ENCODE data around the gene KRT10.
A peak's percentile ranks its signal among the peaks of the same experiment; 100 is the strongest.
"Not testable (repeated sequence)": the region's sequence is repeated elsewhere in the genome, so short reads cannot be mapped to it uniquely, and the experiment has no call there.

The KRT10 gene

DNA sequence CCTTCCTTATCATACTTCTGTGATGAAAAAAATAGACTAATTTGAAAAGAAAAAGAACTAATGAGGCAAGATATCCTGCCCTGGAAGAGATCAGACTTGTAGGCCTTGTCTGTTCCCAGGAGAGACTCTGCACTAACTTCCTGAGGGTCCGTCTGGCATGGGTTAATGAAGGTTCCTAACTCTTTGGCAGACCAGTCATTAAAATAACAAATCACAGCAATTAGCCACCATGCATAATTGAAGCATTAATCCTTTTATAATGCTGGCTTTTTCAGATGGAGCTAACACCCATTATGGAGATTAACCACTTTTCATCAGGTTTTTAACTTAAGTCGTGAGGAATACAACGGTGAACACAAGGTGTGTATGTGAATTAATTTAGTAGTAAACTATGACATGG, 10.4 kb upstream of the KRT10 start:
- DNase-seq (ENCODE audit: low spot score): no peak

DNA sequence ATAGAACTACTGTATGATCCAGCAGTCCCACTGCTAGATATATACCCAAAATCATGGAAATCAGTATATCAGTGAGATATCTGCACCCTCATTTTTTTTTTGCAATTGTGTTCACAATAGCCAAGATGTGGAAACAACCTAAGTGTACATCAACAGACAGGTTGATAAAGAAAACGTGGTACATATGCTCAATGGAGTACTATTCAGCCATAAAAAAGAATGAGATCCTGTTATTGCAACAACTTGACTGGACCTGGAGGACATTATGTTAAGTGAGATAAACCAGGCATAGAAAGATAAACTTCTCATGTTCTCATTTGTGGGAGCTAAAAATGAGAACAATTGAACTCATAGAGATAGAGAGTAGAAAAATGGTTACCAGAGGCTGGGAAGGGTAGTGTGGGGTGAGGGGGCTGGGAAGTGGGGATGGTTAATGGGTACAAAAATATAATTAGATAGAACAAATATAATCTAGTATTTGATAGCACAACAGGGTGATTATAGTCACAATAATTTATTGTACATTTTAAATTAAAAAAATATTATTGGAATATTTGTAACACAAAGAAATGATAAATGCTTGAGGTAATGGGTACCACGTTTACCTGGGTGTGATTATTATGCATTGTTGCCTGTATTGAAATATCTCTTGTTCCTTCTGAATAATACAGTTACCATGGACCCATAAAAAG, 7.8 kb upstream of the KRT10 start:
- DNase-seq (ENCODE audit: low spot score): no peak

DNA sequence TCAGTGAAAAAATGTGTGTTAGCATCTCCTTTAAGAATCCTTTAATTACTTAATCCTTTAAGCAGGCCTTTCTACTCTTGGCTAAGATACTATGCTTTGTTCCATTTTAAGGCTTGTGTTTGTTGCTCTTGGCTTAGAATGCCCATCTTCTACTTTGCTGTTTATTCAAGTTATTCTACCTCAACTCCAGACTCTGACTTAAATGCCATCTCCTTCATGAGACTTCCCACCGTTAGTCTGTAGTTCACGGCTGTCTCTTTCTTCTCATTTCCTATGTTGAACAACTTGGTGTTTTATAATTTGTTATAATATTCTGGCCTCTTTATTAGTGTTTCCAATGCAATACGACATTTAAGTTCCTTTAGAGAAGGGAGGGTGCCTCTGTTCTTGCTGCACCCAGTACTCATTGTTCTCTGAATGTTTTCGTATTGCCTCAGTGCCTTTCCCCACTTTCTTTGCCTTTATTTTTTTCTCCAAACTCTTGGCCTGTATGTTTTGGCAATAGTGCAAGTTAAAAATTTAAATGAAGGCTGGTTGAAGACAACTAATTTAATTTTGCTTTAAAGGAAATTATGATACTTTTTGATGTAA, 6.1 kb upstream of the KRT10 start:
- no peak for DNase-seq (ENCODE audit: low spot score)

DNA sequence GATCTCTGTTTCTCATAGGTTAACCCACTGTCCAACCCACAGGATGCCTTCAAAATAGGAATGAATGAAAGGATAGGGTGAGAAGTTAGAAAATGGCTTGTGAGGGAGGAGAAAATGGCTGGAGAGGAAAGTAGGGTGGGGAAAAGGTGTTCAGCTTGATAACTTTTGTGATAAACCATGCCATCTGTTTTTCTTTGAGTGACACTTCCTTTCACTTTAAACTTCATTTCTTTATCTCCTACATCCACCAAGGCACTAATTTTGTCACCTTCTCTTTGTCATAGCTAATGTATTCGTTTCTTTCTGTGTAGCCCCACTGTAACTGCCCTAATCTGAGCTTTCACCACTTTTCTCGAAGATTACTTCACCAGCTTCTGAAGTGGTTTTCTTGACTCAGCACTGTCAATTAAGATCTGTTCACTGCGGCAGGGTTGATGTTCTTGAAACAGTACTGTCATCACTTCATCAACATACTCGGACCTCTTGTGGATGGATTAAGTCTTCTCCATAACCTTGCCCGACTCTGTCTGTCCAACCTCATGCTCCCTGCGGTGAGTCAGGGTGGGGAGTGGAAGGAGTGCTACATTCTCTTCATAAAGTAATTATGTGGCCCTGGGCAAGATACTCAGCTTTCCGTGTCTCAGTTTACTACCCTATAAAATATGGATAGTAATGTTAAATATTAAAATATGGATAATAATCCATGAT, 5.5 kb upstream of the KRT10 start:
- no peak for DNase-seq (ENCODE audit: low spot score)

DNA sequence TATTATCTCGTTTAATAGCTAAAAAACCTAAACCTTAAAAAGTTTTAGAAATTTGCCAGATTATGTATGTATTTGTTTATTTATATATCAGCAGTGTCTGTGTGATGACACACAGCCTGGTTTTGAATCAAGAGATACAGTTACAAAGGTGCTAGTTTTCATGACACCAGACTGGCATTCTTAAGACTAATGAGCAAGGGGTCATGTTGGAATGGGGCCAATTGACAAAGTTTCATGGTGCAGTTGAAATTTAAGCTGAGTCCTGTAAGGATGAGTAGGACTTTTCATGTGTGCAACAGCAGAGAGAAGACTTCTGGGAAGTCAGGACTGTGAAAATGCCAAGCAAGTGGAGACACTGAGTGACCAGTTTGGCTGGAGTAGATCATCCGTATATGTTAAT, 3.2 kb upstream of the KRT10 start:
- no peak for DNase-seq (ENCODE audit: low spot score)

DNA sequence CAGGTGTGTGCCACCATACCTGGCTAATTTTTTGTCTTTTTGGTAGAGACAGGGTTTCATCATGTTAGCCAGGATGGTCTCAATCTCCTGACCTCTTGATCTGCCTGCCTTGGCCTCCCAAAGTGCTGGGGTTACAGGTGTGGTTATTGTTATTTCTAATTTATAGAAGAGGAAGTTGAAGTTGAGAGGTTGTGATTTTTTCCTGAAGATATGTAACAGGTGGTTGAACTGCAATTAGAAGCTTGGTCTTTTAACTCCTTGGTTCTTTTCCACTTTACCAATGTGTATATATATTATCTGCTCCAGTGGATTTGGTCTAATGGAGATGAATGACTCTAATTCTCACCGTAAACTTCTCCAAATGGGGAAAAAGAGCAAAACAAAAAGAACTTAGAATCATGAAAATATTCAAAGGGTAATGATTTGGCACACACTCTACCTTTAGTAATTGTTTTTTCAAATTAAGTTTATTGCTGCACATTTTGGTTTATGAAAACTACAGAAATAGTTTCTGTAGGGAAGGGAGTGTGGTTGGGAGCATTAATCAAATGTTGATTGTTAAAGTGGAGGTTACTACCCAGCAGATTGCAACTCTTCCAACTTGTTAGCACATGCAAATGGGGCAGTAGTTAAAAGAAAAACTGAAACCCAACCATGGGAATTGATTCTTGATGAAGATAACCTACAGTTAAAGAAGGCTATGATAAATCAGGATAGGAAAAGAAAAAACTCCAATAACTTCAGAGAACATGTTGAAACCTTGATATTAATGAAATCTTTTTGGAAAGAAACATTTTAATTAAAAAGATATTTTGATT, 1.8 kb upstream of the KRT10 start:
- no peak for DNase-seq (ENCODE audit: low spot score)

DNA sequence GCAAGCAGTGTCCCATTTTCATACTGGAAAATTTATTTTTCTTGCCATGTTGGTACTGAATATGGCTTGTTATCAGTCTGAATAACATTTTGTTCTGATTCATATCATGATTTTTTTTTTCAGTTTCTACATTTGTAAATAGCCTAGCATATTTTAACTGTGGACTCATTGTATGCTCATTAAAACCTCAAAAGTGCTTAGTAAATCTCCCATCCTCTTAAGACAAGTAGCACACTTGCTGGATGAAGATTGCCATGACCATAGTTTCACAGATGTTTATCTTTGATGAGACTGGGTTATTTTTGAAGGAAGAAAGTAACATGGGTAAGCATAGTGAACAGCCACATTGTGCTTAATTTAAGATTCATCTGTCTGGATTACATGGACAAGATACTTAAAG, 878 bp downstream of the KRT10 start:
- DNase-seq (ENCODE audit: low spot score): no peak

DNA sequence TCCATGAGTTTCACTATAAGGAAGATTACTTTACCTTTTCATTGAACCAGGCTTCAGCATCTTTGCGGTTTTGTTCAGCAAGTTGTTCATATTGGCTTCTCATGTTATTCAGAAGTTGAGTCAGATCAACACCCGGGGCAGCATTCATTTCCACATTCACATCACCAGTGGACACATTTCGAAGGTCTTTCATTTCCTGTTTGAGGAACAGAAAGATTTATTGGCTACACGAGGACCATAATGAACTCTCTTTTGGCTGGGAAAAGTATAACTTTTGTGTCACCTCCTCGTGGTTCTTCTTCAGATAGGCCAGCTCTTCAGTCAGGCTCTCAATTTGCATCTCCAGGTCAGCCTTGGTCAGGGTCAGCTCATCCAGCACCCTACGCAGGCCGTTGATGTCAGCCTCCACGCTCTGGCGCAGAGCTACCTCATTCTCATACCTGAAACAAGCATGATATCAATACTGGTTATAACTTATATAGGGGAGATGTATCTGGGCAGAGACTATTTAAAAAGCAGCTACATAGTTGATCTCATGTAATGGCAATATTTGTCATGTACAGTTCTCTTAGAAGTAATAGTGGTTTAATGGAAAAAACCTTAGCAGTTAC, 2.1 kb downstream of the KRT10 start:
- DNase-seq (ENCODE audit: low spot score): no peak

DNA sequence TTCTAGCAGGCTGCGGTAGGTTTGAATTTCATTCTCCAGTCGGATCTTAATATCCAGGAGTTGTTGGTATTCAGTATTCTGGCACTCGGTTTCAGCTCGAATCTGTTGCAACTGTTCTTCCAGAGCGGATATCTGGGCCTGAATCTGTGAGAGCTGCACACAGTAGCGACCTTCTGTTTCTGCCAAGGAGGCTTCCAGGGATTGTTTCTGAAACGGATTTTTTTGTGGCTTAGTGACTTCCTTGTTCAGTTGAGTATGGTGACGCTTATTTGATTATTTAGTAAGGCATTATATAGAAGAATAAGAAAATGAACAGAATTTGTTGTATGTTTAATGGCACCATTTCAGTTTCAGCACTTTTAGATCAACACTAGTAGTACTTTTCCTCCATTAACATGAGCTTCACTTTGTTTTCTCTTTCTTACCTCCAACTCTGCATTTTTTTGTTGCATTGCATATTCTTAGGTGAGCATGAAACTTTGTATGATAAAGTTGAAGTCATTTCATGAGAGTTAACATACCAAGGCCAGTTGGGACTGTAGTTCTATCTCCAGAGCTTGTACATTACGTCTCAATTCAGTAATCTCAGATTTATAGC, 2.8 kb downstream of the KRT10 start:
- DNase-seq (ENCODE audit: low spot score): no peak

DNA sequence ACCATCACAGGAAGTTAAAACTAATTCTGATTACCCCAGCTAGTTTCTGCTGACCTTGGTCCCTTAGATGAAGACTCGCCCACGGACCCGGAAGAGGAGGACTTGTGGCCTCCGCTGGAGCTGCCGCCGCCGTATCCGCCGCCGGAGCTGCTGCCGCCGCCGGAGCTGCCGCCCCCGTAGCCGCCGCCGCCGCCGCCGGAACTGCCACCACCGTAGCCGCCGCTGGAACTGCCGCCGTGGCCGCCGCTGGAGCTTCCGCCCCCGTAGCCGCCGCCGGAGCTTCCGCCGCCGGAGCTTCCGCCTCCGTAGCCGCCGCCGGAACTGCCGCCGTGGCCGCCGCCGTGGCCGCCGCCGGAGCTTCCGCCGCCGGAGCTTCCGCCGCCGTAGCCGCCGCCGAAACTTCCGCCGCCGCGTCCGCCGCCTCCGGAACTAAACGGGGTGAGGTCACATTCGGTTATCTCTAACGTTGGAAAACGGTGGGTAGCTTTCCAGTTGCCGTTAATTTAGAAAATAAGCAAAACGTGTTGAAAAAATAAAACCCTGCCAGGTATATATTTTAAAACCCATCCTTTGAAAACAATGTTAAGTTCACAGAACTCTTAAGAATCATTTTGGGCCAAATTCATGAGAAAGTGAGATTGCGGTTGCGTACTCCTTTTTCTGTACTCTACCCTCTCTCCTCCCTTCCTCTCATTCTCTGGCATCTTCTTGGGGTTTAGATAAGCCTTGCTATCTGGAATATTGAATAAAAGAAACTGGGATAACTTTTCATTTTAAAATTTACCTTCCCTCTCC, 3.5 kb downstream of the KRT10 start:
- peak; percentile 94 for DNase-seq (ENCODE audit: low spot score)

DNA sequence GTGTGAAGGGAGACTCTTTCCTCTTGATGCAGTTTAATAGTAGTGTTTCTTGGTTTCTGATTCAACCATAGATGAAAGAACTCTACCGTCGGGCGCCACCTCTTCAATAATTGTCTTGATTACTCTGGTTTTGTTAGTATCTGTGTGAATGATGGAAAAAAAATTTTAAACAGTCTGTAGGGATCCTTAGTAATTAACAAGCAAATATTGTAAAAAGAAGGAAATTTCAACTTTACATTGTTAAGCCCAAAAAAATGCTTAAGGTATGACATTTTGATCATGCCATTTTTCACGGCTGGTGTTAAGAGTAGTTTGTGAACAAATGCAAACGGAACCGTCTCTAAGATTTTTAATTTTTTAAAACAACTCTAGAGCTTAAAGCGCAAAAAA, 4.1 kb downstream of the KRT10 start:
- DNase-seq (ENCODE audit: low spot score): no peak

DNA sequence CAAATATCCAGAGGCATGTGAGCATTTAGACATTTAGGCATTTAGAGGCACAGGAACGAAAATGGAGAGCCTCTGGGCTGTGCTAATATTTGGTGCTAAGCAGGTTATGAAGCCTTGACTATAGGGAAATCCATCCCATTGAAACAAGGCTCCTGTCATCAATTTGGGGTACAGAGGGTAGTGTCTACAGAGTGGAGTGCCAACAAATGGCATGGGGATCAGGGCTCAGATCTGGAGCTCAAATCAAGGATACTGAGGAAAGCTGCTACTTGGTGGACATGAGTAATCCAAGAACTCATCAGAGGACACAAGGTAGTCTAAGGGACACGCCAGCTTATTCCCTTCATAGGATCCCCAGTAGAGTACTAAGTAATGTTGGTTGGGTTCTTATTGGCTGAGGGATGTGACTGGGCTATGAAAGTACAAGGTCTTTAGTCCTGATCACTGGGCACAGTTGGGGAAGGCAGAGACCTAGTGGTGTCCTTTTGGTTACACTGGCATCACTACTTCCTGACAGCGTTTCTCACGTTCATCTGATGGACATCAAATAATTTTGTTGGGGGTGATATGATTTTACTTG, 5.2 kb downstream of the KRT10 start:
- DNase-seq (ENCODE audit: low spot score): no peak

DNA sequence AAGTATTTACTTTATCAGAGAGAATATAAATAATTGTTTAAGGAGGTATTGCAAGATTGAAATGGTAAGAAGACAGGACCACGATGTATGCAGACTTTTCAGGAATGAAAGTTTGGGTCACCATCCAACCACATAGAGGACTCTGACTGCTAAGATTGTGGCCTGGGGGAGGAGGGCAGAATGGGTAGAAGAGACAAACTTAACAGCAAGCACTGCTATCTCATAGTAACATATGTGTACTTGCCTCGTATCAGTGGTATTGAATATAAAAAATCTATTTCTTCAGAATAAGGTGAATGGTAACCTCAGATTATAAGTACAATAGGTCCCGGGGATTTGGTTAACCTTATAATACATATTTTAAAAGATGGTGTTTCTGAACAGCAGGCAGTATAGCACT, 5.8 kb downstream of the KRT10 start:
- no peak for DNase-seq (ENCODE audit: low spot score)

DNA sequence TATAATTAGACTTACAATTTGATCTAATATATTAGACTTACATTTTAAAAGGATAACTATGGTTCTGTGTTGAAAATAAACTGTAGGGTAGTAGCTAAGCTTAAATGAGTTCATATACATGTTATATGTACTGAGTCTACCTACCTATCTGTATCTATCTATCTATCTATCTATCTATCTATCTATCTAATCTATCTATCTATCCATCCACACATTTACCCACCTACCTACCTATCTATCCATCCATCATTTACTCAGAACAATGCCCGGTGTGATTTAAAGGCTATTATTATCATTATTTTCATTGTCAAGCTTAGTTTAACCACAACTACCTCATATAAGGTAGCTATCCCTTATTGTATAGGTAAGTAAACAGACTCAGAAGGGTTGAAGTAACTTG, 7.0 kb downstream of the KRT10 start:
- no peak for DNase-seq (ENCODE audit: low spot score)

DNA sequence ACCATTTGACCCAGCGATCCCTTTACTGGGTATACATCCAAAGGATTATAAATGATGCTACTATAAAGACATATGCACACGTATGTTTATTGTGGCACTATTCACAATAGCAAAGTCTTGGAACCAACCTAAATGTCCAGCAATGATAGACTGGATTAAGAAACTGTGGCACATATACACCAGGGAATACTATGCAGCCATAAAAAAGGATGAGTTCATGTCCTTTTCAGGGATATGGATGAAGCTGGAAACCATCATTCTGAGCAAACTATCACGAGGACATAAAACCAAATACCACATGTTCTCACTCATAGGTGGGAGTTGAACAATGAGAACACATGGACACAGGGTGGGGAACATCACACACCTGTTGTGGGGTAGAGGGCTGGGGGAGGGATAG, 7.8 kb downstream of the KRT10 start:
- DNase-seq (ENCODE audit: low spot score): not testable (repeated sequence)

DNA sequence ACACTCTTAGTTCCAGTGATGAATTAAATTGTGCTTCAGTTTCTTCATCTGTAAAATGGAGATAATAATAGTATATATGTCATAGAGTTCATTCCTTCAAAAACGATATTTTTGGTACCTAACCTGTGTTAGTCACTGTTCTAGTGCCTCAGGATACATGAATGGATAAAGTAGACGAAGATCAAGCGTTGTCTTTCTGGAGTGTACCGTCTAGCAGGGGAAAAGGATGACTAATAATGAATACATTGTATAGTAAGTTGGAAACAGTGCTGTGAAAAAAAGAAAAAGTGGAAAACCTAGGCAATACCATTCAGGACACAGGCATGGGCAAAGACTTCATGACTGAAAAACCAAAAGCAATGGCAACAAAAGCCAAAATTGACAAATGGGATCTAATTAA, 8.6 kb downstream of the KRT10 start:
- no peak for DNase-seq (ENCODE audit: low spot score)

DNA sequence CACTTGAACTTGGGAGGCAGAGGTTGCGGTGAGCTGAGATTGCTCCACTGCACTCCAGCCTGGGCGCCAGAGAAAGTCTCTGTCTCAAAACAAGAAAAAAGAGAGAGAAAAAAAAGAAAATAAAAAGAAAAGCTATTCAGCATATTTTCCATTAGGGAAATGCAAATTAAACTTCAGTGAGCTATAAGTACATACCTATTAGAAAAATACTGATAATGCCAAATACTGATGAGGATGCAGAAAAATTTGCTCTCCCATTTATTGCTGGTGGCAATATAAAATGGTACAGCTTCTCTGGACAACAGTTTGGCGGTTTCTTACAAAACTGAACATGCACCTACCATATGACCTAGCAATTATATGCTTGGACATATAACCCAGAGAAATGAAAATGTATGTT, 9.8 kb downstream of the KRT10 start:
- DNase-seq (ENCODE audit: low spot score): no peak

DNA sequence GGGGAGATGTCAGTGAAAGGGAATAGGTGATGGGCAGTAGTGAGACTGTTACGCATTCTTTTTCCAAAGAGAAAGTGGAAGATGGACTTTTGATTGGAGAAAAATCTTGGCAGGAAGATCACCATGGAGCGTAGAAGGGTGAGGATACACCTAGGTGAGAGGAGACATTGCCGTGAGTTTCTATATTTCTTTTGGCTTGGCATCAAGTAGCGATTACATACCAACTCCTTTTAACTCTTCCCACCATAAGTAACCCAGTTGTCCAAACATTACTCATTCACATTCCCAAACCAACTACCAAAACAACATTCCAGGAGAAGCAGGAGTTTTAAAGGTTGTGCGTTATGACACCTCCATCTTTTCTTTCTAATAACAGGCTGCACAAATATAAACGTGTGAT, 11.9 kb downstream of the KRT10 start:
- DNase-seq (ENCODE audit: low spot score): no peak

DNA sequence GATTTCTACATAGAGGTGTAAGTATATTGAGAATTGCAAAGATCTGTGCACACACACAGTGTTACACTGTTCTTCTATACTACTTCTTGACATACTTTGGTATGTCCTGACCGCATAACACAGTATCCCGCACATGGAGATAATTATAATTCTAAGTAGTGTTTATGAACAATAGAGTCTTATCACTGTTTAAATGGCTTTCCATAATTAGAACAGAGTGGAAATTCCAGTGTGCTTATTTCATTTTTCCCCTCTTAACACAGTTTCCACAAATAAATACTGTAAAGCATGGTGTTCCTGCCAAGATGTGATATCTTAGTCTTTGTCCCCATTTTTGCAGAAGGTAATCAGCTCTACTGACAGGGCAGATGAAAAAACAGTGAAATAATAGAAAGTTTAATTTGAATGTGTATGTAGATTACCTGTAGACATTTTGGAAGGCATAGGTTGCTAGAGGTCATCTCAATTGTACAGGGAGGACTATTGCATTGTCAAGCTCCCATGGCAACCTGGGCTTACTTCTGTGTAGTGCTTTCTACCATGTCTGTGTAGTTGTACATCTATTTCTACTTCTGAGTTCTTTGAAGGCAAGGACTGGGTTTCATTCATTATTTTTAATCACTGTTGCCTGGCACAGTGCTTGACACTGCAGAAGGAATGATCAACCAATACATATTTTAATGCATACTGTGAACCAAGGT, 12.5 kb downstream of the KRT10 start:
- no peak for DNase-seq (ENCODE audit: low spot score)

DNA sequence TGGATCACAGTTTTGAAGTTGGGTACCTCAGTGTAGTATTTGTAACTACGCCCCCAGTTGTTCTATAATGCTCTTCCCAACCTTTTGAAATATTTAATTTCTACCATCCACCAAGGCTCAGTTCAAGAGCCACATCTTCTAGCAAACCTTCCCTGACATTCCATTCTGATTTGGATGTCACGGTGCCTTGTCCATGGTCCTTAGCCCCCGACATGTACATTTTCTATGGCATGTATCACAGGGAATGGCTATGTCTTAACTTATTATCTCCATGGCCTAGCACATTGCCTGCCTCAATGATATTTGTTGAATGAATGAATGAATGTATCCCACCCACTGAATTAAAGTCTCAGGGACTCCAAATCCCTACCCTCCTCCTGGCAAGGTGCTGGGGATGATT, 16.3 kb downstream of the KRT10 start:
- DNase-seq (ENCODE audit: low spot score): no peak
